Neural progenitor cell (in vitro differentiated cells): Measurements from ENCODE around the gene AGFG1. TPM values are rescaled to one million over a fixed set of nuclear protein-coding genes. Genes with fewer than 3 reads are reported as not detected.
"Not testable (repeated sequence)": the region's sequence is repeated elsewhere in the genome, so short reads cannot be mapped to it uniquely, and the experiment has no call there.

Source experiments
- DNase-seq: peaks from one replicate; pipeline ENCODE4 v3.0.0-alpha.2; 2016; ENCODE audit warnings: low spot score
- H2AFZ ChIP-seq: fragments of 200-600 bp; sonication (generic); replicated peaks from 2 replicates; pipeline ENCODE4 v1.6.1; 2016; ENCODE audit warnings: antibody characterized with exemption
- H3F3A ChIP-seq: fragments of 200-600 bp; sonication (generic); 2 replicates; pipeline ENCODE4 v1.6.1; 2016; ENCODE audit warnings: antibody characterized with exemption, low read depth
- H3K27ac ChIP-seq: fragments of 200-600 bp; sonication (generic); 2 replicates; pipeline ENCODE4 v1.5.1; 2016; ENCODE audit warnings: mild to moderate bottlenecking
- H3K27me3 ChIP-seq: fragments of 200-600 bp; sonication (generic); 2 replicates; pipeline ENCODE4 v1.6.1; 2016; ENCODE audit warnings: mild to moderate bottlenecking, moderate library complexity
- H3K36me3 ChIP-seq: fragments of 200-600 bp; sonication (generic); 2 replicates; pipeline ENCODE4 v1.5.1; 2016
- H3K4me1 ChIP-seq: fragments of 200-600 bp; sonication (generic); 2 replicates; pipeline ENCODE4 v1.6.1; 2016; ENCODE audit warnings: mixed run types
- H3K4me2 ChIP-seq: fragments of 200-600 bp; sonication (generic); 2 replicates; pipeline ENCODE4 v1.6.1; 2016
- H3K4me3 ChIP-seq: fragments of 200-600 bp; sonication (generic); 2 replicates; pipeline ENCODE4 v1.5.1; 2016
- H3K79me2 ChIP-seq: fragments of 200-600 bp; sonication (generic); 2 replicates; pipeline ENCODE4 v1.6.1; 2016; ENCODE audit warnings: low read depth
- H3K9ac ChIP-seq: fragments of 200-600 bp; sonication (generic); 2 replicates; pipeline ENCODE4 v1.6.1; 2016
- H3K9me3 ChIP-seq: fragments of 200-600 bp; sonication (generic); 2 replicates; pipeline ENCODE4 v1.5.1; 2016; ENCODE audit warnings: low read depth
- H4K20me1 ChIP-seq: fragments of 200-600 bp; sonication (generic); 2 replicates; pipeline ENCODE4 v1.6.1; 2016; ENCODE audit warnings: low read depth
- H3K27ac Mint-ChIP-seq: 3 replicates; pipeline ENCODE4 v1.8.0; 2021; ENCODE audit warnings: mixed read lengths
- H3K27me3 Mint-ChIP-seq: 2 replicates; pipeline ENCODE4 v1.8.0; 2022; ENCODE audit warnings: low read depth, mild to moderate bottlenecking, inconsistent platforms, moderate library complexity, mixed read lengths; ENCODE audit not compliant: insufficient read depth
- H3K36me3 Mint-ChIP-seq: 3 replicates; pipeline ENCODE4 v1.8.0; 2021; ENCODE audit warnings: mixed read lengths
- H3K4me1 Mint-ChIP-seq: 3 replicates; pipeline ENCODE4 v1.8.0; 2021; ENCODE audit warnings: mixed read lengths
- H3K4me3 Mint-ChIP-seq: 3 replicates; pipeline ENCODE4 v1.8.0; 2021; ENCODE audit warnings: mild to moderate bottlenecking, moderate library complexity, mixed read lengths
- H3K9me3 Mint-ChIP-seq: 3 replicates; pipeline ENCODE4 v1.8.0; 2020; ENCODE audit warnings: mixed read lengths
- EZH2 ChIP-seq: fragments of 200-600 bp; sonication (generic); IDR thresholded peaks from 2 replicates; pipeline ENCODE4 v1.6.1; 2017; ENCODE audit warnings: antibody characterized with exemption, mild to moderate bottlenecking, moderate library complexity
- EZH2phosphoT487 ChIP-seq: fragments of 200-600 bp; sonication (generic); IDR thresholded peaks from 2 replicates; pipeline ENCODE4 v1.6.1; 2017; ENCODE audit warnings: antibody characterized with exemption
- total RNA-seq: library from RNA; depleted of rRNA; stranded (reverse); fragments of >200 nt; gene quantifications from 2 replicates; pipeline ENCODE4 v1.2.3, GENCODE V29; 2015; ENCODE audit warnings: low replicate concordance
- TF ChIP-seq, protein P1 (sequence below): fragments of 200-600 bp; sonication (generic); IDR thresholded peaks from 2 replicates; pipeline ENCODE4 v1.5.1; 2017; ENCODE audit warnings: antibody characterized with exemption, mild to moderate bottlenecking

The AGFG1 gene
- total RNA-seq, 1 donor from 2014 or later: 84.8 TPM

DNA sequence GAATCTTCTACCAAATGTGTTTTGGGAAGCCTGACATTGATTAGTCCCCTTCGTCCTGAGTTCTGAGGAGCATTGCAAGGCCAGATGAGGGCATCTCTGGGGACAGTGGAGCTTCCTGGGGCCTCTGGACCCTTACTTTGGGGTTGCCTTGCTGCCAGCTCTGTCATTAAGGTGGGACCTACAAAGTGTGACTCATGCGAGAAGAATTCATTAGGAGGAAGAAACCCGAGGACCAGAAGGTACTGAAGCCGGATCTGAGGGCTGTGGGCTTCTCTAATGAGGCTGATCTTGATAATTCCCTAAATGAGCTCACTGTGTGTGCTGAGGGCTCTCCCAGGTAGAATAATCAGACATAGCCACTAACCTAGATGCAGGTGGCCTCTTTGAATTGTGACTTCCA, 126.0 kb downstream of the AGFG1 start:
- Histone ChIP-seq H2AFZ (no peak overlapping the region), H3K4me3 (no peak overlapping the region), H3F3A (no peaks in the 10 kb centered on the region), H4K20me1 (no peaks in the 10 kb centered on the region), H3K4me1 (no peaks in the 10 kb centered on the region), H3K9ac (no peak overlapping the region), H3K27ac (no peak overlapping the region), H3K36me3 (no peaks in the 10 kb centered on the region), H3K9me3 (no peaks in the 10 kb centered on the region), H3K79me2 (no peaks in the 10 kb centered on the region), H3K27me3 (no peaks in the 10 kb centered on the region), H3K4me2 (no peak overlapping the region)
- Mint-ChIP-seq H3K4me3 (no peak overlapping the region), H3K36me3 (no peaks in the 10 kb centered on the region), H3K27me3 (peaks cover 5% of the 10 kb centered on the region), H3K4me1 (peaks cover 7% of the 10 kb centered on the region), H3K9me3 (peaks cover 3% of the 10 kb centered on the region), H3K27ac (no peak overlapping the region)
- TF ChIP-seq EZH2phosphoT487: no peak
- no peak for TF ChIP-seq EZH2
- TF ChIP-seq, protein P1, sequence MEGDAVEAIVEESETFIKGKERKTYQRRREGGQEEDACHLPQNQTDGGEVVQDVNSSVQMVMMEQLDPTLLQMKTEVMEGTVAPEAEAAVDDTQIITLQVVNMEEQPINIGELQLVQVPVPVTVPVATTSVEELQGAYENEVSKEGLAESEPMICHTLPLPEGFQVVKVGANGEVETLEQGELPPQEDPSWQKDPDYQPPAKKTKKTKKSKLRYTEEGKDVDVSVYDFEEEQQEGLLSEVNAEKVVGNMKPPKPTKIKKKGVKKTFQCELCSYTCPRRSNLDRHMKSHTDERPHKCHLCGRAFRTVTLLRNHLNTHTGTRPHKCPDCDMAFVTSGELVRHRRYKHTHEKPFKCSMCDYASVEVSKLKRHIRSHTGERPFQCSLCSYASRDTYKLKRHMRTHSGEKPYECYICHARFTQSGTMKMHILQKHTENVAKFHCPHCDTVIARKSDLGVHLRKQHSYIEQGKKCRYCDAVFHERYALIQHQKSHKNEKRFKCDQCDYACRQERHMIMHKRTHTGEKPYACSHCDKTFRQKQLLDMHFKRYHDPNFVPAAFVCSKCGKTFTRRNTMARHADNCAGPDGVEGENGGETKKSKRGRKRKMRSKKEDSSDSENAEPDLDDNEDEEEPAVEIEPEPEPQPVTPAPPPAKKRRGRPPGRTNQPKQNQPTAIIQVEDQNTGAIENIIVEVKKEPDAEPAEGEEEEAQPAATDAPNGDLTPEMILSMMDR: no peak
- no peak for DNase-seq

DNA sequence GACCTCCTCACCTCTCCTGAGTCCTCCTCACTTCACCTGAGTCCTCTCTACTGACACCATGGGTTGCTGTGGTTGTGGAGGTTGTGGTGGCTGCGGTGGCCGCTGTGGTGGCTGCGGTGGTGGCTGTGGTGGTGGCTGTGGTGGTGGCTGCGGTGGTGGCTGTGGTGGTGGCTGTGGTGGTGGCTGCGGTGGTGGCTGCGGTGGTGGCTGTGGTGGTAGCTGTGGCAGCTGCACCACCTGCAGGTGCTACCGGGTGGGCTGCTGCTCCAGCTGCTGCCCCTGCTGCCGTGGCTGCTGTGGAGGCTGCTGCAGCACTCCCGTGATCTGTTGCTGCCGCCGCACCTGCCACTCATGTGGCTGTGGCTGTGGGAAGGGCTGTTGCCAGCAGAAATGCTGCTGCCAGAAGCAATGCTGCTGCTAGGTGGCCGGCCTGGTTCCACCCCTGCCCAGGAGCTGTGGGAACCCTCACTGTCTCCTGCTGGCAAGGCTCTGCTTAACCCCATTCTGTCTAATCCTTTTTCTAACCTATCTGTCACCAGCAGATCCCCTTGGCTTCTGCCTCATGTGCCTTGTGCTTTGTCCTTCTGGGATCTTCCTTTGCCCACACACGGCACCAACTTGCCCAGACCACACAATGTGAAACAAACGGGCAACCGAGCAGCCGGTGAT, 127.0 kb downstream of the AGFG1 start, which contains the start of gene SCYGR2:
TSS of gene SCYGR2 (plus strand) at position 59 of the 669 bp plus-strand sequence. CDS start at position 59, 0 bp downstream.
- not testable (repeated sequence) for H3F3A ChIP-seq, H3K4me2 ChIP-seq, H3K36me3 ChIP-seq, H3K27me3 Mint-ChIP-seq, H3K4me1 ChIP-seq, H4K20me1 ChIP-seq, H2AFZ ChIP-seq, H3K79me2 ChIP-seq, H3K27me3 ChIP-seq, H3K27ac ChIP-seq, H3K9me3 ChIP-seq, H3K4me3 Mint-ChIP-seq, H3K9ac ChIP-seq, H3K36me3 Mint-ChIP-seq, H3K4me3 ChIP-seq, DNase-seq, H3K4me1 Mint-ChIP-seq, H3K9me3 Mint-ChIP-seq
- H3K27ac Mint-ChIP-seq: peak within 1 kb of the TSS; percentile 46

DNA sequence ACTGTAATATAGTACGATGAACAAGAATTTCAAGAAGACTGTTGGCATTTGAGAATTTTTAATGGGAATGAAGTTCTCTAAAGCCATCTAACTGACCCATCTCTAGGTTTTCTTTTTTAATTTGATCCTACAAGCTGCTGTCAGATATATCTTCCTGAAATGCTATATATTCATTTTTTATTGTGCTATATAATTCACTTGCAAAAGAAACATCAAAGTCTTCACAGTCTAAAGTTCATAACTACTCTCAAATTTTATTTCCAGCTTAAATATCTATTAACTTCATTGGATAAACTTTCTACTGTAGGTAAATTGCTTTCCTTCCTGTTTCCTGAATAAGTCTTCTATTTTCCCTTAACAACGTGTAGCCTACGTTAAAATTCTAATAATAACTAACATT, 130.4 kb downstream of the AGFG1 start:
- Histone ChIP-seq H4K20me1 (no peaks in the 10 kb centered on the region), H3K27ac (no peak overlapping the region), H3F3A (no peaks in the 10 kb centered on the region), H3K4me3 (no peak overlapping the region), H3K9ac (no peak overlapping the region), H3K9me3 (no peaks in the 10 kb centered on the region), H3K36me3 (no peaks in the 10 kb centered on the region), H3K79me2 (no peaks in the 10 kb centered on the region), H3K4me1 (no peaks in the 10 kb centered on the region), H2AFZ (no peak overlapping the region), H3K4me2 (no peak overlapping the region), H3K27me3 (no peaks in the 10 kb centered on the region)
- TF ChIP-seq EZH2phosphoT487: no peak
- no peak for TF ChIP-seq EZH2
- TF ChIP-seq, protein P1: no peak
- no peak overlapping the region for H3K27ac Mint-ChIP-seq
- peaks cover 2% of the 10 kb centered on the region for H3K27me3 Mint-ChIP-seq
- no peaks in the 10 kb centered on the region for H3K9me3 Mint-ChIP-seq
- H3K36me3 Mint-ChIP-seq: no peaks in the 10 kb centered on the region
- H3K4me1 Mint-ChIP-seq: peaks cover 7% of the 10 kb centered on the region
- no peak overlapping the region for H3K4me3 Mint-ChIP-seq
- no peak for DNase-seq

DNA sequence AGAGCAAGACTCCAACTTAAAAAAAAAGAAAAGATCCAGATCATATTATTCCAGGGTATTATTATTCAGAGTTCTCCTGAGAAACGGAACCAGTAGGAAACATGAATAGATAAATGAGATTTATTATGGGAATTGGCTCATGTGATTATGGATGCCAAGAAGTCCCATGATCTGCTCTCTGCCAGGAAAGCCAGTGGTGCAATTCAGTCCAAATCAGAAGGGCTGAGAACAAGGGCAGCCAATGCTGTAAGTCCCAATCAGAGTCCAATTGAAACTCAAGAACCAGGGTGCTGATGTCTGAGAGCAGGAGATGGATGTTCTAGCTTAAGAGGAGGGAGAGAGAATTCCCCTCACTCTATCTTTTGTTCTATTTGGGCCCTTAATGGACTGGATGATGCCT, 134.5 kb downstream of the AGFG1 start:
- H3K9me3 Mint-ChIP-seq: no peaks in the 10 kb centered on the region
- H3K4me3 Mint-ChIP-seq: no peak overlapping the region
- Histone ChIP-seq H3K4me2 (no peak overlapping the region), H2AFZ (no peak overlapping the region), H3K4me3 (no peak overlapping the region), H3K9me3 (no peaks in the 10 kb centered on the region), H3F3A (no peaks in the 10 kb centered on the region), H3K4me1 (no peaks in the 10 kb centered on the region), H3K27me3 (no peaks in the 10 kb centered on the region), H3K36me3 (no peaks in the 10 kb centered on the region), H3K79me2 (no peaks in the 10 kb centered on the region), H3K27ac (no peak overlapping the region), H4K20me1 (no peaks in the 10 kb centered on the region), H3K9ac (no peak overlapping the region)
- TF ChIP-seq, protein P1: no peak
- TF ChIP-seq EZH2phosphoT487 (no peak), EZH2 (no peak)
- no peak for DNase-seq
- no peaks in the 10 kb centered on the region for H3K4me1 Mint-ChIP-seq
- H3K27ac Mint-ChIP-seq: no peak overlapping the region
- H3K36me3 Mint-ChIP-seq: no peaks in the 10 kb centered on the region
- H3K27me3 Mint-ChIP-seq: no peaks in the 10 kb centered on the region
